GM21717 (cell line): ENCODE data around the gene ARPC1A.
"Not testable (repeated sequence)": the region's sequence is repeated elsewhere in the genome, so short reads cannot be mapped to it uniquely, and the experiment has no call there.

Source experiments
- ATAC-seq: cut with Tn5 transposase; IDR thresholded peaks from one replicate; pipeline ENCODE4 v1.9.1; 2021; ENCODE audit warnings: mild to moderate bottlenecking, moderate library complexity; ENCODE audit not compliant: unreplicated experiment

The ARPC1A gene

DNA sequence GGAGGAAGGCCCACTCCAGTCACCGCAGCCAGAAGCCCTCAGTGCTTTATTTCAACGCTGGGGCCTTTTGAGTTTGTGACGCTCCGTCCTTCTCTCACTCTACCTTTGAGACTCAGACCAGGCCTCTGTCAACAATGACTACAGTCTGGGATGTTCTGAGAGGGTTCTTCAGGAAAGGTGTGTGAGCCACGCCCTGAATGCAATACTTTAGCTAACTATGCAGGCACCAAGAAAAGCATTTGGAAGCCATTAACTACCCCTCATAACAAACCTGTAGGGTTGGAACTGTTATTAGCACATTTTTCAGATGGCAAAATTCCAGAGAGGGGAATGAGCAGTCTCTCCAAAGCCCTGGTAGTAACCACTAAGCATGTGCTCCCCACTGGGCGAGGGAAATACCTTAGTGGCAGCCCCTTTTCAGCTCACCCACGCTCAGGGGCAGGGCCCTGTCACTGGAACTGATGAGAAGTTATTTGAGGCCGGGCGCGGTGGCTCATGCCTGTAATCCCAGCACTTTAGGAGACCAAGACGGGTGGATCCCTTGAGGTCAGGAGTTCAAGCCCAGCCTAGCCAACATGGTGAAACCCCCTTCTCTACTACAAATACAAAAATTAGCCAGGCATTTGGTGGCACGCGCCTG is 43.2 kb downstream of the ARPC1A start:
- no peak for ATAC-seq

DNA sequence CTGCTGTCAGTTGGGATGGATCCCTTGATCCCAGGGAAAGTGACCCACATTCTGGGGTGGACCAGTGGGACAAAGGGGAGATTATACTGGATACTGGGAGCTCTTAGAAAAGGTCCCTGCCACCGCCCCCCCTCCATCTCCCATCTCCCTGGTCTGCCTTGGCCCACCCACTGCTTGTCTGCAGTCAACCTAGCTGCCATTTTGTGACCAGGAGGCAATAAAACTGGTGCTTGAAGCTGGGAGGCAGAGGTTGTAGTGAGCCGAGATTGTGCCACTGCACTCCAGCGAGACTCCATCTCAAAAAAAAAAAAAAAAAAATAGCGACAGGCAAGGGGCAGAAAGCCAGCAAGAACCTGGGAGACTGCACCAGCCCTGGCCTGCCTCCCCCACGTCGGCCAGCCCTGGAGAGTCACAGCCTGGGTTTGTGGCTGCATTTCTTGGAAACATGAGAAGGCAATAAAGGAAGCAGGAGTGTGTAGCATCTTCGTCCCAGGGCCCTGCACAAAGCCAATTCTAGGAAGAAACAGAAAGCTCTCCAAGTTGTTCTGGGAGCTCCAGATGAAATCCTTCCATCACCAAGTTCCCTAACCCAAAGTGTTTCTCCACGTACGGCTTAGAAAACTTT is 44.2 kb downstream of the ARPC1A start:
- ATAC-seq, result no peak

DNA sequence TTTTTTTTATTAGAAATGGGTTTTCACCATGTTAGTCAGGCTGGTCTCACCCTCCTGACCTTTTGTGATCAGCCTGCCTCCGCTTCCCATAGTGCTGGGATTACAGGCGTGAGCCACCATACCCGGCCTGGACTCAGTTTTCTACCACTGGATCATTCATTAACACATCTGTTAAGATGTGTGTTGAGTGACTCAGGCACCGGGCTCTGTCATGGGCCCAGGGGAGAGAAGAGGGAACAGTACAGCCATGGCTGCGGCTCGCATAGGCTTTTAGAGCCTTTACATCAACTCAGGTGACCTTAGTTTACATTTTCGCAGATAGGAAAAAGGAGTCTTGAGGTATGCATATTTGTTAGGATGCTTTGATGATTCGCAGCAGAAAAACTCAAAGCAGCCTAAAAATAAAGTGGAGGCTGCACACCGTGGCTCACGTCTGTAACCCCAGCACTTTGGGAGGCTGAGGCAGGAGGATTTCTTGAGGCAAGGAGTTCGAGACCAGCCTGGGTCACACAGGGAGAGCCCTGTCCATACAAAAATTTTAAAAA is 45.8 kb downstream of the ARPC1A start:
- no peak for ATAC-seq

DNA sequence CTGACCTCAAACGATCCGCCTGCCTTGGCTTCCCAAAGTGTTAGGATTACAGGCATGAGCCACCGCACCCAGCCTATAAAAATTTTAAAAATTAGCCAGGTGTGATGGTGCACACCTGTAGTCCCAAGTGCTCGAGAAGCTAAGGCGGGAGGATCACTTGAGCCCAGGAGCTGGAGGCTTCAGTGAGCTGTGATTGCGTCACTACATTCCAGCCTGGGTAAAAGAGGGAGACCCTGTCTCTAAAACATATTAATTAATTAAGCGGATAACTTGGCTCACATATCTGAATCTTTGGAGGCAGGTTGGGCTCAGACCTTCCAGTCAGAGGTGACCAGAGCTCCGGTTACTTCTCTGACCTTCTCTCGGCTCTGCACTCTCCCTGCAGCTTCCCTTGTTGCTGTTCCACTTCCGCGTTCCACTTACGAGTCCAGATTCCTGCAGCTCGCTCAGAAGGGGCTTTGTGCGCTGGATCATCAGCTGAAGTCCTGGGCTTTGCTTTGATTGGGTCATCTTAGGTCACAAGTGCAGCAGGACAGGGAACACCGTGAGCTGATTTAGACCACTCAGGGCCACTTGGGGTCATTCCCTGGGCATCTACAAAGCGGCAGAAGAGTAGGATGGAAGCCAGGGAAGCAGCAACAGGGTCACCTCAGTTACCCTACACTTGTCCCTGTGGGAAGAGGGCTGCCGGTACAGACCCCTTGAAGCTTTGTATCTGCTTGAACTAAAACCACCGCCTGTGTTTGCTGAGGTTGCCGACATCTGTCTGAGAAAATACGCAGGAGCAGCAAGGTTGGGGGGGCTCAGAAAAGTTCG is 46.8 kb downstream of the ARPC1A start:
- ATAC-seq, result no peak

DNA sequence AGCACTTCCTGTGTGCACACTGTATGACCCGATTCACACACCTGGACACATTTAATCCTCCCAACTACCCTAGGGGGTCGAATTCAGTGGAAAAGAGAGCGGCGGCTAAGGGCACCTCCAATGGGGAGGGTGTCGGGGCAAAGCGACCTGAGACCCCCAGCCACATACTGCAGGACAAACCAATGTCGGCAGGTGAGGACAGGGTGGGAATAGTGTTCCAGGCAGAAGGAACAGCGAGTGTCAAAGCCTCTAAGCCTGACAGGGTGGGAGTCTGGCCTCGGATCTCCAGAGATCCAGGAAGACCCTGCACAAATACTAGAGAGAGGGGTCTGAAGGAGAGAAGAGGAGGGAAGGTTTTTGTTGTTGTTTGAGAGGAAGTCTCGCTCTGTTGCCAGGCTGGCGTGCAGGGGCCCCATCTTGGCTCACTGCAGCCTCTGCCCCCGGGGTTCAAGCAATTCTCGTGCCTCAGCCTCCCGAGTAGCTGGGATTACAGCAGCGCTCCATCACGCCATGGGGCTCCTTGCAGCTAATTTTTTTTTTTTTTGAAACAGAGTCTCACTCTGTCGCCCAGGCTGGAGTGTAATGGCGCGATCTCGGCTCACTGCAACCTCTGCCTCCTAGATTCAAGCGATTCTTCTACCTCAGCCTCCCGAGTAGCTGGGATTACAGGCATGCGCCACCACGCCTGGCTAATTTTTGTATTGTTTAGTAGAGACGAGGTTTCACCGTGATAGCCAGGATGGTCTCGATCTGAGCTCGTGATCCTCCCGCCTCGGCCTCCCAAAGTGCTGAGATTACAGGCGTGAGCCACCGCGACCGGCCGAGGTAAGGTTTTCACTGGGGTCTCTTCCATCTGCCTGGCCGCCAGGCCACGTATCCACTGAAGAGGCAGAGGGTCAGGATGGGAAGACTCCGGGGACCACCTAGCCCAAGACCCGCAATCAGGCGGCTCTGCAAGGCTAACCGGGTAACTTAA is 47.7 kb downstream of the ARPC1A start:
- ATAC-seq, result no peak

DNA sequence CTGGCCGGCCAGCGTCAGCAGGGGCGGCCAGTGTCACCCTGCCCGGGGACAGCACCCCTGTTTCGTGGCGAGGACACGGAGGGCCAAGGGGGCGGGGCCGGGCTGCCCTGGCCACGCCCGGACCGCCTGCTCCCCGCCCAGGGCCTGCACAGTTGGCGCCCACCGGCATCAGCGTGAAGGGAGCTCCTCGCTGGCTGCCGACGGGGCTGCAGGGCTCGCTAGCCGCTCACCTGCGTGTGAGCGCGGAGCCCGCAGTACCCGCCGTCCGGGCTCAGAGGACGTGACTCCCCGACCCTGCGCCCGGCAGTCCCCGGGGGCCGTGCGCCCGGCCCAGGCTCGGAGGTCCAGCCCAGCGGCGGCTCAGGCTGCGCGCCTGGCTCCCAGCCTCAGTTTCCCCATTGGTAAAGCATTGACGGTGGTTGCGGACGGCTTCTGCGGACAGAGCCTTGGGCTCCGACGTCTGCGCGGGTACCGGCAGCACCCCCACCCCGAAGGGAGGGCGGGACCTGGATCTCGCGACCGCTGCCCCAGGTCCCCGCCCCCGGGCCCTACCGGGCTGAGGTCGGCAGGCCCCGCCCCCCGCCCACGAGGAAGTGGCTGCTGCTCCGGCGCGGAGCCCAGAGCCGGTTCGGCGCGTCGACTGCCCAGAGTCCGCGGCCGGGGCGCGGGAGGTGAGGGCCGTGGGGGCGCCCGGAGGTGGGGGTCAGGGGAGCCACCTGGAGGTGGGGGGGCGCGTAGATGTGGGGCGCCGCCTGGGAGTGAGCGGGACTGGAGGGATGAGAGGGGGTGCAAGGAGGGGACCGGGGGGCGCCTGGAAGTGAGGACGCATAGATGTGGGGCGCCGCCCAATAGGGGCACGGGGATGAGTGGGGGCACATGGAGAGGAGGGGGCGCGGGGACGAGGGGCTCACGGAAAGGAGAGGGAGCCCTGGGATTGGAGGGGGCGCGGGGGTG is 48.7 kb downstream of the ARPC1A start, which contains the start of gene ARPC1B:
TSS of gene ARPC1B (plus strand) at position 620 of the 954 bp plus-strand sequence. CDS start 10,985 bp downstream, outside the sequence.
- peak; percentile 54 for ATAC-seq

DNA sequence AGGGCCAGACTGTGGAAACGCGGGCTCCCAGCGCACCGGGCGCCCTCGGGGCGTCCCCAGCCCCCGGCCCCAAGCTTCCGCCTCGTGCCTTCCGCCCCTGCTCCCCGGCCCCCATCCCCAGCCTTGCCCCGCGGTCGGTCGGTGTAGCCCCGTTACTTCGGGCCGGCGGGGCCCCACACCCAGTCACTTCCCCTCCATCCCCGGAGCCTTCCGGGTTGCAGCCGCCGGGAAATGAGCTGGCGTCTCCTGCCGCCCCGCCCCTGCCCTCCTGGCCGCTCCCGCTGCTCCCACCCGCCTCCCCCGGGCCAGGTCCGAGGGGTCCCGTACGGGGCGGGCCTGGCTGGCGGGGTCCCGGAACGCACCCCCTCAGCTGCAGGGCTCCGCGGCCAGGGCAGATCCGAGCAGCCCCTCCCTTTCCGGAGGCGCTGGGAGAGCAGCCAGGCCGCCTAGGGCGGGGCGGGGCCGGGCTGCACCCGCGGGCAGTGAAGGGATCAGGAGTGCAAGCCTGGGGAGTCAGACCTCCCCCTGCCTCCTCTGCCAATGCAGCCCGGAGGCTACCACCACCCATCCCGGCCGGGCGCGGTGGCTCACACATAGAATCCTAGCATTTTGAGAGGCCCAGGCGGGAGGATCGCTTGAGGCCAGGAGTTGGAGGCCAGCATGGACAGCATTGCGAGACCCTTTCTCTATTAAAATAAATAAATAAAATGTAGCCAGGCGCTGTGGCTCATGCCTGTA is 49.5 kb downstream of the ARPC1A start:
- peak; percentile 45 for ATAC-seq

DNA sequence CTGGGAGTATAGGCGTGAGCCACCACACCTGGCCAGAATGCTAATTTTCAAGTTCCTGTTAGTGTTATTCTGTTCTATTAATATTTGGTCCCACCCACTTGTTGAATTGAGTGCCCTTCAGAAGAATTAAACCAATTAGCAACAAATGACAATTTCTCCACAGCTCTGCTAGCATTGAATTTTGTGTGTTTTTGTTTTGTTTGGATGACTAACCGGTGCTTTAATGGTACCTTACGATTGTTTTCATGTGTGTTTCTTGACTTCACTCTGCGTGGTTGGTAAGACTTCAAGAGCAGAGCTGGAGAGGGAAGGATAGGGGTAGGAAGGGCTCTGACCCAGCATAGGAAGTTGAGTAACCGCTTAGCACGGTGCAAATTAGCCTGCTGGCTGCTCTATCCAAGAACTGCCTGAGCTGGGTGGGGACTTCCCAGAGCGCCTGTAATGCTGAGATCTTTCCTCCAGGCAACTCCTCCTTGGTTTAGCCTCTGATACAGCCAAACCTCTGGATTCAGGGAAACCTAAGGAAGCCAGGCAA is 53.4 kb downstream of the ARPC1A start:
- ATAC-seq, result peak; percentile 27

DNA sequence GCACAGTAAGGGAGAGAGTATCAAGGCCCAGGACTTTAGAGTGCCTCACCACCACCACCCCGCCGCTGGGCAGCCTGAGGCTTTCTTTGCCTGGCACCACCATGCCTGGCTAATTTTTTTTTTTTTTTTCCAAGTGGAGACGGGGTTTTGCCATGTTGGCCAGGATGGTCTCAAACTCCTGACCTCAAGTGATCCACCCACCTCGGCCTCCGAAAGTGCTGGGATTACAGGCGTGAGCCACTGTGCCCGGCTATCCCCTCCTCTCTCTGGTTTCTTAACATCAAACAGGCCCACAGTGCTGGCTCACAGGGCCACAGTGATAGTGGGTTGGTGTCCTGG is 54.0 kb downstream of the ARPC1A start:
- ATAC-seq, result not testable (repeated sequence)

DNA sequence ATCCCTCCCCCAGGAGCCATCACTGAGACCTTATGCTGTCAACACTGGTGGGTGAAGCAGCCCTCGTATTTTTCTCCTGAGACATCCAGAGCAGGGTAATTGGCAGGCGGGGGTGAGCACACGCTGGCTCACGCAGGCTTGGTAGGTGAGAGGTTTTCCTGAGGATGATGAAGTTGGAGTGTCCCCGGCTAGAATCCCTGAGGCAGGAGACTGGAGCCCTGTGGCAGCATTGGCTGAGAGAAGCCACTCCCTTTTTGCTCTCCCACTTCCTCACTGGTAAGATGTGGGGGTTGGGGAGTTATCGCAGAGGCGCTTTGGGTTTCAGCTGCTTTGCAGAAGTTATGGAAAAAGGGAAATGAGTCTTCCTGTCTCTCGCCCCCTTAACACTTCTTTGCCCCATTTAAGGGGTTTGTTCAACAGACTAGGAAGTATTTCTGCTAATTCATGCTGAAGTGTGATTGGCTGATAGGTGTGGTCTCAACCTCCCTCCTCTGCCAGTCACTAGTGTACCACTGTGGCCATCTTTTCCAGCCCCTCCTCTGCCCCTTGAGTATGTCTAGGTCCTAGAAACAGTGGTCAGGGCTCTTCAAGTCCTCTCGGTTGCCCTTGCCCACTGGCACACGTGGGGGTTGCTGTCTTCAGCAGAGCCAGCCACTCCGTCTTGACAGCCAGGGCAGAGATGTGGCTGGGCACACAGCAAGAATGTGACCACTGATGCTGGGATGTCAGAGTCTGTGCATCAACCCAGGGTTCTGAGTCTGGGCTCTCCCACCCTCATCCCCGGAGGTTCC is 54.5 kb downstream of the ARPC1A start:
- peak; percentile 43 for ATAC-seq

DNA sequence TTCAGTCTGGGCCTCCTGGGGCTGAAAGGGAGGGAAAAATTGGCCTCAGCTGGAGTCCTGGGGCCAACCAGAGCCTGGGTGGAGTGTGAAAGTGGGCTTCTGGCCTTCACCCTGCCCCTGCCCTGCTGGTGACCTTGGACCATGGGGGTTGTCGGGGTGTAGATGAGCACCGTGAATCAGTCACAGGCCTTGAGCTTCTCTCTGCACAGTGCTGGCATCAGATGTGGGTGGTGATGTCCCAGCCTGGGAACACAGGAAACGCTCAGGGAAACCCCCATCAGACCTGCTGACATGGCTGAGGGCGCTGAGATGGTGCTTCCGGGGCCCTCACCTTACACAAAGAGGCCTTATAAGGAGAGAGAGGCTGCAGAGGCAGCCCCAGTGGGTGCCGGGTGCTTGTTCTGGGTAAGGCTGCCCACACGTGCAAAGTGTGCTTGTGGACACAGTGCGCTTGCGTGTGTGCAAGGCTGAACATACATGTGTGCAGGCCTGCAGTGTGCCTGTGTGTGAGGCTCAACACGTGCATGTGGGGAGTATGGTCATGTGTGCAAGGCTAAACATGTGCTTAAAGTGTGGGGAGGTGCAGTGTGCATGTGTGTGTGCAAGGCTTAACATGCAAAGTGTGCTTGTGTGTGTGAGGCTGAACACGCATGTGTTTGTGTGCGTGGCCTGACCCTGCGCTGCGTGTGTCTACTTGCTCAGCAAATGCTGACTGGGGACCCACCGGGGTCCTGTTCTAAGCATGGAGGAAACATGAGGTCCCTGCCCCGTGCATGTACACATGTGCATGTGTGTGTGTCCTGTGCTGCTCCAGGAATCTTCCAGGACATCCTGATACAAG is 55.3 kb downstream of the ARPC1A start:
- ATAC-seq, result peak; percentile 63

DNA sequence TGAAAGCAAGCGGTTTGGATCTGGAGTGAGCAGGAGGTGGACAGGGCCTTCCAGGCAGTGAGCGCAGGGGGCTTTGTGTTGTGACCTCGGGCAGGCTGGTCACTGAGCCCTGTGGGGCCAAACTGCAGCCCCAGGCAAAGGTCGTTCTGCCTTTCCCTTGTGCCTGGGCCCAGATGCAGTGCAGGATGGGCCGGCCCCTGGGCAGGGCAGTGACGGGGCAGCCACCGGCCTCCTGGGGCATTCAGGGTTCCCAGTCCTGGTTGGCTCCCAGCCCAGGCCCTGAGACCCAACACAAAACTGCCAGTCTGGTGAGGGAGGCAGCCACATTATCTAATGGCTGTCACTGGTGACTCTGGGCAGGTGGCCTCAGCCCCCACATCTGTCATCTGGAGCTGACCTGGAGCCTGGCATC is 56.0 kb downstream of the ARPC1A start:
- ATAC-seq, result no peak

DNA sequence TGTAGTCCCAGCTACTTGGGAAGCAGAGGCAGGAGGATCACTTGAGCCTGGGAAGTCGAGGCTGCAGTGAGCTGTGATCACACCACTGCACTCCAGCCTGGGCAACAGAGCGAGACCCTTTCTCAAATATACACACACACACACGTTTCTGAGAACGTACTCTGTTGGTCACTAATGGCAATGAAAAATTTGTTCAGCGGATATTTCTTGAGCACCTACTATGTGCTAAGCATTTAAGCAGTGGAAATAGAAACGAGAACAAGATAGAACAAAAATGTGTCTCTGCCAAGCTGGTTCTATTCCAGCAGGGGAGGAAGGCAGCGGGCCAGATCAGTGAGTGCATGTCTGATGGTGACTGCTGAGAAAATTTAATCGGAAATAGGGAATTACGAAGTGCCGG is 57.5 kb downstream of the ARPC1A start:
- ATAC-seq, result no peak

DNA sequence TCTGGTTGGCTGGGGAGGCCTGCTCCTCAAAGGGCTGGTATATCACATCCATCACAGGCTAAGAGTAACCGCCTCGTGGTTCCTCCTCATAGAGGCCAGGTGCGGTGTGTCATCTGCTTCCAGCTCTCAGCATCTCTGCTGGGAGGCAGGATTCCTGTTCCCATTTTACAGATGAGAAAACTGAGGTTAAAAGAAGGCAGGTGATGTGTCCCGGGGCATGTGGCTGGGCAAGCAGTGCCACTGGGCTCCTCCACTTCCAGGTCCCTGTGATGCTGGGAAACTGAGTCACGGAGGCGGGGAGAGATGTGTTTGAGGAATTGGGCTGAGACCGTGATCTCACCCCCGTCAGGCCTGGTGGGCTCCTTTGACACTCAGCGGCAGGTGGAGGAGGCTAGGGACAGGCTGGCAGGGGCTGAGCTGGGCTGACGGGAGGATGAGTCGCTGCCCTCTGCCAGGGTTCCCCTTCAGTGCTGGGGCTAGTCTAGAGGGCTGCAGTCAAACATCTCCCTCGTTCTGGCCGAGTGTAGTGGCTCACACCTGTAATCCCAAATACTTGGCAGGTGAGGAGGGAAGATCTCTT is 58.2 kb downstream of the ARPC1A start:
- ATAC-seq, result no peak

DNA sequence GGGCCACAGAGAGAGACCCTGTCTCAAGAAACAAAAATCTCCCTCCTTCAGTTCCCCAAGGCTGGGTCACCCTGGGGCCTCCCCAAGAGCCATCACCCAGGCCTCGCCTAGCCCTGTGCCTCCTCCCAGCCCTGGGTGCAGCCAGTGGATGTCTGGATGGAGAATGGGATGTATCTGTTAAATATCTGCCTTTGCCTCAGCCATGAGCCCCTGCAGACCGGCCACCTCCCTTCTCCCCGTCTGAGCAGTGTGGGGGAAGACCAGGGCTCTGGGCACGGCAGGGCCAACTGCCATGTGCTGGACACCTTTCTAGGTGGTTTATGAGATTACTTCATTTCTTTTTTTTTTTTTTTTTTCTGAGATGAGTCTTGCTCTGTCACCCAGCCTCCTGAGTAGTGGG is 58.8 kb downstream of the ARPC1A start:
- ATAC-seq, result no peak

DNA sequence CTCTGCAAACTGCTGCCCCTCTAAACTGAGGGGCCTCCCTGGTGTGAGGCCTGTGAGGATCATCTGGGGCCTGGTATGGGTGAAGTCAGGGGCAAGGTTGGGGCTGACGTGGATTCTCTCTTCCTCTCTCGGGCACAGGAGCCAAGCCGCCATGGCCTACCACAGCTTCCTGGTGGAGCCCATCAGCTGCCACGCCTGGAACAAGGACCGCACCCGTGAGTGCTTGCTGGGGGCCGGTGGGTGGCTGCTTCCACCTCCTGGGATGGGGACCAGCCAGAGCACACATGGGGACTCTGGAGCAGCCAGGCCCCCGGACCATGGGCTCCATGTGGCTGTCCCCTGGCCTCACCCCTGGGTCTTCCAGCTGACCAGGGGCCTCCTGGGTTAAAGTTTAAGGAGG is 59.9 kb downstream of the ARPC1A start:
- ATAC-seq, result no peak
